Germinal center (tissue), 1 donor: ENCODE measurements around the gene CPXM2.

Source experiments
- DNase-seq: peaks from one replicate; pipeline ENCODE4 v3.0.0; 2012; ENCODE audit warnings: mixed read lengths, low spot score

CPXM2 gene

GRCh38 chr10:123796736-123797135, 94.9 kb downstream of the CPXM2 start:
- DNase-seq, result no peak

GRCh38 chr10:123795846-123796590, 95.6 kb downstream of the CPXM2 start:
- no peak for DNase-seq

- DNase-seq, result no peak
Observed at GRCh38 chr10:123795196-123795780, 96.3 kb downstream of the CPXM2 start.

GRCh38 chr10:123792248-123792978, 99.2 kb downstream of the CPXM2 start:
- no peak for DNase-seq

- no peak for DNase-seq
Observed at GRCh38 chr10:123790132-123790885, 101.3 kb downstream of the CPXM2 start.

GRCh38 chr10:123788981-123789380, 102.6 kb downstream of the CPXM2 start:
- no peak for DNase-seq

- DNase-seq, result no peak
Observed at GRCh38 chr10:123787566-123787965, 104.0 kb downstream of the CPXM2 start.

GRCh38 chr10:123786896-123787295, 104.7 kb downstream of the CPXM2 start:
- DNase-seq, result no peak

- no peak for DNase-seq
Observed at GRCh38 chr10:123786306-123786705, 105.3 kb downstream of the CPXM2 start.

GRCh38 chr10:123784646-123785045, 107.0 kb downstream of the CPXM2 start:
- no peak for DNase-seq

GRCh38 chr10:123784216-123784615, 107.4 kb downstream of the CPXM2 start:
- no peak for DNase-seq

GRCh38 chr10:123783296-123783695, 108.3 kb downstream of the CPXM2 start:
- DNase-seq, result no peak

- DNase-seq, result no peak
Observed at GRCh38 chr10:123782549-123782948, 109.1 kb downstream of the CPXM2 start.

GRCh38 chr10:123781956-123782500, 109.6 kb downstream of the CPXM2 start:
- DNase-seq, result no peak

GRCh38 chr10:123781324-123781900, 110.2 kb downstream of the CPXM2 start:
- DNase-seq, result no peak

- no peak for DNase-seq
Observed at GRCh38 chr10:123778719-123779517, 112.7 kb downstream of the CPXM2 start.

GRCh38 chr10:123777881-123778280, 113.7 kb downstream of the CPXM2 start:
- DNase-seq, result no peak

GRCh38 chr10:123774132-123774742, 117.4 kb downstream of the CPXM2 start:
- DNase-seq, result no peak

- no peak for DNase-seq
Observed at GRCh38 chr10:123772645-123773508, 118.7 kb downstream of the CPXM2 start.
